CD14-positive monocyte (primary cell): Measurements from ENCODE around the gene FCN3. TPM values are rescaled to one million over a fixed set of nuclear protein-coding genes. Genes with fewer than 3 reads are reported as not detected.

Source experiments
- DNase-seq, 3 donors: peaks; one replicate each; pipeline ENCODE4 v3.0.0-alpha.2; 2011 to 2022
- H2AFZ ChIP-seq: 2 replicates; pipeline ENCODE4 v1.6.0; 2012; ENCODE audit warnings: mild to moderate bottlenecking, low read depth, low read length, inconsistent platforms; ENCODE audit not compliant: insufficient read depth, poor library complexity, severe bottlenecking
- H3K27ac ChIP-seq, 2 donors: 1 replicate in 1 of 2; 2 replicates in 1 of 2; pipeline ENCODE4 v1.5.1; 2012 to 2013; ENCODE audit warnings: low read length in 2 of 2, control low read depth in 1 of 2, inconsistent platforms in 1 of 2, low read depth in 1 of 2, mild to moderate bottlenecking in 1 of 2
- H3K27me3 ChIP-seq, 2 donors: one replicate each; pipeline versions ENCODE4 v1.6.0 to v1.6.1; 2011 to 2013; ENCODE audit warnings: low read length in 2 of 2; ENCODE audit not compliant: control insufficient read depth in 2 of 2, insufficient read depth in 2 of 2
- H3K36me3 ChIP-seq, 2 donors: replicated peaks in 1 of 2; 1 replicate in 1 of 2; 2 replicates in 1 of 2; pipeline versions ENCODE4 v1.5.1 to v1.6.1; 2012 to 2013; ENCODE audit warnings: low read length in 2 of 2, control low read depth in 1 of 2, inconsistent platforms in 1 of 2, mild to moderate bottlenecking in 1 of 2; ENCODE audit not compliant: insufficient read depth in 2 of 2, control insufficient read depth in 1 of 2
- H3K4me1 ChIP-seq, 2 donors: 1 replicate in 1 of 2; 2 replicates in 1 of 2; pipeline versions ENCODE4 v1.5.1 to v1.6.1; 2012 to 2013; ENCODE audit warnings: low read length in 2 of 2, control low read depth in 1 of 2, inconsistent platforms in 1 of 2, mild to moderate bottlenecking in 1 of 2, moderate library complexity in 1 of 2; ENCODE audit not compliant: insufficient read depth in 2 of 2, control insufficient read depth in 1 of 2
- H3K4me2 ChIP-seq: replicated peaks from 2 replicates; pipeline ENCODE3; 2012; ENCODE audit warnings: low read length, moderate library complexity, mild to moderate bottlenecking; ENCODE audit not compliant: poor library complexity, severe bottlenecking; ENCODE audit errors: extremely low read depth
- H3K4me3 ChIP-seq, 3 experiments: fragments of 200-600 bp in 1 of 3; sonication (generic) in 1 of 3; replicated peaks in 1 of 3; 1 replicate in 2 of 3; 2 replicates in 1 of 3; pipeline ENCODE4 v1.5.1; 2011 to 2013; ENCODE audit warnings: low read length in 3 of 3, mild to moderate bottlenecking in 3 of 3, control low read depth in 2 of 3, low read depth in 2 of 3, inconsistent platforms in 1 of 3, moderate library complexity in 1 of 3
- H3K79me2 ChIP-seq: 2 replicates; pipeline ENCODE4 v1.6.0; 2012; ENCODE audit warnings: mild to moderate bottlenecking, control low read depth, inconsistent platforms, low read length, moderate library complexity; ENCODE audit not compliant: insufficient read depth
- H3K9ac ChIP-seq: 2 replicates; pipeline ENCODE4 v1.6.0; 2017; ENCODE audit warnings: low read length, mild to moderate bottlenecking; ENCODE audit not compliant: insufficient read depth, poor library complexity, severe bottlenecking
- H3K9me3 ChIP-seq, 2 donors: replicated peaks in 1 of 2; 1 replicate in 1 of 2; 2 replicates in 1 of 2; pipeline versions ENCODE4 v1.5.1 to v1.6.1; 2012 to 2013; ENCODE audit warnings: low read length in 2 of 2, control low read depth in 1 of 2; ENCODE audit not compliant: control insufficient read depth in 1 of 2, insufficient read depth in 1 of 2
- H4K20me1 ChIP-seq: 2 replicates; pipeline ENCODE4 v1.6.0; 2012; ENCODE audit warnings: mild to moderate bottlenecking, low read length, control low read depth, moderate library complexity; ENCODE audit not compliant: insufficient read depth
- H3K27ac Mint-ChIP-seq, 7 donors: one replicate each; pipeline ENCODE4 v1.8.0; 2020; ENCODE audit warnings: mild to moderate bottlenecking in 7 of 7, mixed read lengths in 7 of 7, moderate library complexity in 6 of 7, inconsistent platforms in 2 of 7
- H3K27me3 Mint-ChIP-seq, 3 donors: one replicate each; pipeline ENCODE4 v1.8.0; 2021 to 2022; ENCODE audit warnings: low read depth in 3 of 3, mild to moderate bottlenecking in 3 of 3, mixed read lengths in 3 of 3, moderate library complexity in 3 of 3, inconsistent platforms in 1 of 3
- H3K36me3 Mint-ChIP-seq, 2 donors: one replicate each; pipeline ENCODE4 v1.8.0; 2020; ENCODE audit warnings: mixed read lengths in 2 of 2, inconsistent platforms in 1 of 2, mild to moderate bottlenecking in 1 of 2
- H3K4me1 Mint-ChIP-seq: one replicate; pipeline ENCODE4 v1.8.0; 2020; ENCODE audit warnings: mild to moderate bottlenecking, mixed read lengths
- H3K4me3 Mint-ChIP-seq, 2 donors: one replicate each; pipeline ENCODE4 v1.8.0; 2020; ENCODE audit warnings: mild to moderate bottlenecking in 2 of 2, mixed read lengths in 2 of 2, moderate library complexity in 1 of 2
- H3K9me3 Mint-ChIP-seq, 7 donors: one replicate each; pipeline ENCODE4 v1.8.0; 2020 to 2022; ENCODE audit warnings: mixed read lengths in 7 of 7, mild to moderate bottlenecking in 6 of 7, moderate library complexity in 6 of 7, inconsistent platforms in 2 of 7
- CTCF ChIP-seq: fragments of 200-600 bp; IDR thresholded peaks from one replicate; pipeline ENCODE4 v1.8.0; 2022; ENCODE audit warnings: antibody characterized with exemption, mild to moderate bottlenecking
- WGBS: methylation state at CpG from one replicate; pipeline ENCODE4 v1.1.5; 2013; ENCODE audit warnings: missing lambda C conversion rate; ENCODE audit not compliant: insufficient coverage; 5-methylcytosine and 5-hydroxymethylcytosine counted together
- intact Hi-C, 2 donors: fragments of 100-400 bp; cut with micrococcal nuclease; formaldehyde crosslinking; loops; one replicate each; pipeline versions ENCODE4 v1.15.0 to v1.15.1; 2023
- polyA plus RNA-seq, 3 donors: library from polyadenylated mRNA; depleted of rRNA in 1 of 3; unstranded in 2 of 3; stranded (reverse) in 1 of 3; fragments of 300-500 nt in 2 of 3; fragments of >200 nt in 1 of 3; fragmentation: Illumina TruSeq in 2 of 3; gene quantifications; 1 replicate in 2 of 3; 2 replicates in 1 of 3; pipeline ENCODE4 v1.2.3, GENCODE V29; 2012 to 2021

Gene FCN3
- polyA plus RNA-seq, 3 donors: not detected

GRCh38 chr1:27331426-27331825 is 43.2 kb downstream of the FCN3 start:
- Mint-ChIP-seq H3K27ac (peak overlapping the region in 3 of 7 donors; percentile 21 to 48 (median 46)), H3K27me3 (peaks cover 0 to 3% (median 2%) of the 10 kb centered on the region in 3 donors), H3K4me1 (peaks cover 11% of the 10 kb centered on the region), H3K36me3 (peaks cover 61 to 88% of the 10 kb centered on the region in 2 donors), H3K4me3 (no peak overlapping the region), H3K9me3 (peaks cover 0 to 2% (median 0%) of the 10 kb centered on the region in 7 donors)
- Histone ChIP-seq H4K20me1 (peaks cover 42% of the 10 kb centered on the region), H3K27me3 (no peaks in the 10 kb centered on the region), H3K9me3 (no peaks in the 10 kb centered on the region), H3K4me3 (no peak overlapping the region), H2AFZ (no peak overlapping the region), H3K4me2 (no peak overlapping the region), H3K36me3 (peaks cover 68 to 89% of the 10 kb centered on the region in 2 donors), H3K27ac (no peak overlapping the region), H3K79me2 (peaks cover 39% of the 10 kb centered on the region), H3K4me1 (peaks cover 4 to 6% of the 10 kb centered on the region in 2 donors), H3K9ac (no peak overlapping the region)
- no peak for DNase-seq
- no peak for TF ChIP-seq CTCF
- WGBS: 95% methylated on average over 3 of the region's 3 CpGs
- intact Hi-C loops: no loop called here

- Mint-ChIP-seq H3K27me3 (peaks cover 0 to 1% (median 0%) of the 10 kb centered on the region in 3 donors), H3K9me3 (peaks cover 0 to 2% (median 0%) of the 10 kb centered on the region in 7 donors), H3K36me3 (peaks cover 60 to 87% of the 10 kb centered on the region in 2 donors), H3K4me1 (peaks cover 13% of the 10 kb centered on the region), H3K4me3 (no peak overlapping the region), H3K27ac (peak overlapping the region in 4 of 7 donors; percentile 4 to 48 (median 29))
- peaks cover 4 to 6% of the 10 kb centered on the region in 2 donors for H3K4me1 ChIP-seq
- no peak for TF ChIP-seq CTCF
- intact Hi-C loops: no loop called here
- no peak overlapping the region for H3K4me3 ChIP-seq
- no peak overlapping the region for H3K27ac ChIP-seq
- no peak for DNase-seq
- no peaks in the 10 kb centered on the region for H3K27me3 ChIP-seq
- H3K9me3 ChIP-seq: no peaks in the 10 kb centered on the region
- peaks cover 46% of the 10 kb centered on the region for H3K79me2 ChIP-seq
- H3K9ac ChIP-seq: no peak overlapping the region
- no peak overlapping the region for H3K4me2 ChIP-seq
- H2AFZ ChIP-seq: no peak overlapping the region
- WGBS: 96% methylated on average over 7 of the region's 8 CpGs
- H4K20me1 ChIP-seq: peaks cover 45% of the 10 kb centered on the region
- peaks cover 63 to 88% of the 10 kb centered on the region in 2 donors for H3K36me3 ChIP-seq
Observed at GRCh38 chr1:27330786-27331185, 43.8 kb downstream of the FCN3 start.
